ENCODE results near the gene CRACDL.

DNA sequence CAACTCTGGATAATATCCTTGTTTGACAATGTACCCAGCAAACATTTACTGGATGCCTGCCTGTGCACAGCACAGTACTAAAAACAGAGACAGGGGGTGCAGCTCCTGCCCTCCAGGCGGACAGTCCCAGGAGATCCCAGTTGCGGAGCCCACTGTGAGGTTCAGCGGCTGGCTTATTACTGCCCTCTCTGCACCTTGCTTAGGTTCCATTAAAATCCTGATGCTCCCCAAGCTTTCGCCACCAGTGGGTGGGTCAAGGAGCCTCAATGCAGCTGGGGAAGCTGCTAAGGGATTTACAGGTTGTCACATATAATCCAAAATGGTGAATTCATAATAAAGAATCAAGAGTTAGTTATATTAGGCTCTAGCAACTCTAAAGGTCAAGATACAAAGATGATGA lies 38.3 kb downstream of the CRACDL start:
- TF ChIP-seq POLR2A (IDR thresholded peaks at IDR 0.05; ENCODE audit: low read depth, low read length) (no peak), POLR2AphosphoS5 (IDR thresholded peaks at IDR 0.05; ENCODE audit: low read depth, low read length) (no peak)

Measured in GM12892 (cell line).